NK-92 treated with Interleukin-12 subunit alpha and Interleukin-12 subunit beta, amount 100 ng/mL, for 24 hours (cell line): ENCODE results near the gene P3H3.
A peak's percentile ranks its signal among the peaks of the same experiment; 100 is the strongest.
"Not testable (repeated sequence)": the region's sequence is repeated elsewhere in the genome, so short reads cannot be mapped to it uniquely, and the experiment has no call there.

Experiments
- DNase-seq: peaks from one replicate; lab custom pipeline; 2025; lab: John Stamatoyannopoulos, UW

The P3H3 gene

DNA sequence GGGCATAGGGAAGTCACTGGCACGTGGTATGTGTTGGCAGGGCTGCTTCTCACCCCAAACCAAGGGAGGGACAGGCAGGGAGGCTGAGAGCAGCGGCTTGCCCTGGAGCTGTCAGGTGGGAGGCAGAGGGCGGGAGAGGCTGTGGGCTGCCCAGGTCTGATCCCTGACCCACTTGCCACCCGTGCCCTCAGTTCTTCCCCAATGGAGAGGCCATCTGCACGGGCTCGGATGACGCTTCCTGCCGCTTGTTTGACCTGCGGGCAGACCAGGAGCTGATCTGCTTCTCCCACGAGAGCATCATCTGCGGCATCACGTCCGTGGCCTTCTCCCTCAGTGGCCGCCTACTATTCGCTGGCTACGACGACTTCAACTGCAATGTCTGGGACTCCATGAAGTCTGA, 17.2 kb downstream of the P3H3 start:
- no peak for DNase-seq

DNA sequence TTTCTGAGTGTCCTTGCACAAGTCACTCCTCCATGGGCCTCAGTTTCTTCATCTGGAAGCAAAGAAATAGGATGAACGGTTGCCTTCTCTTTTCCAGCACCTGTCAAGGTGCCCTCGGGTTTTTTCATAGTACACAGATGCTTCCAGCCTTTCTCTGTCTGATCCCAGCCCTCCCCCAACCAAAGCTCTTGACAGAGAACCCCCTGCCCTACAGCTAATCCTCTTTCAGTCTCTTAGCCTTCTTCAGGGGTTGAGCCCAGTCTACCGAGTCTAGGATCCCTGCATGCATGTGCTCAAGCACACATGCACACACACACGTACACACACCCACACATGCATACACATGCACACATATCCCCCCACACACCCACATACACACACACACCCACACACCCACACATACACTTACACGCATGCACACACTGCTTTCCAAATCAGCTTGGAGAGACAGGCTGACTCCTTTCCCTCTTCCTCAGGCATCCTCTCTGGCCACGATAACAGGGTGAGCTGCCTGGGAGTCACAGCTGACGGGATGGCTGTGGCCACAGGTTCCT, 18.2 kb downstream of the P3H3 start:
- no peak for DNase-seq

GRCh38 chr12:6847676-6848075, 19.5 kb downstream of the P3H3 start:
- DNase-seq, result no peak

DNA sequence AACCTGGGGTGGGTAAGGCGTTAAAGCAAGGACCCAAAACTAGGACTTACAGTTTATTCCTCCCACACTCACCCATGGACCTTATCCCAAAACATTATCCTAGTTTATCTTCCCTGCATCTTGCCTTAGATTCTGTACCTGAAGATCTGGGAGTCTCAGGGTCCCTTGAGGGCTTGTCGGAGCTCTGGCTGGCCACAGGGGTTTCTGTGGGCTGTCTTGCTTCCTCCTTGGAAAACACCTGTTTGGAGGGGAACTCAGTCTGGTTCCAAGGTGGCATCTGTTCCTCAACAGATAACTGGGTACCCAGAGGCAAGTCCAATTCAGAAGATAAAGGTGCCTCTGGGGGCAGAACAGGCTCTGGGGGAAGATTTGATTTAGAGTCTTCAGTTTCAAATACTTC, 21.2 kb downstream of the P3H3 start:
- no peak for DNase-seq

- DNase-seq, result no peak
These were observed 21.9 kb downstream of the P3H3 start for GRCh38 chr12:6849976-6850560.

DNA sequence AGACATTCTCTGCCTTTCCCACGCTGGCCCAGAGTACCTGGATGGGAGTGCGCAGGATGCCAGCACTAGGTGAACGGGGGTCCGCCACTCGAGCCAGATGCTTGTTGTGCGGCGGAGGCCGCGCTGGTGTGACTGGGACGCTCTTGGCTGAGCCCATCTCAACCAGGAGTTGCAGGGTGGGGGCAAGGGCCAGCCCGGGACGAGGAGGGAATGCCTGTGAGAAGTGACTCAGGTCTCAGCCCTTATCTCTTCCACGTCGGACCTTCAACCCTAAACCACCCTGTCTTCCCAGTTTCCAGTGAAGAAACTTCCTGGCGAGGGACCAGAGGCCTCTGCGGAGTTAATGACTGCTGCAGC, 22.6 kb downstream of the P3H3 start:
- DNase-seq, result no peak

DNA sequence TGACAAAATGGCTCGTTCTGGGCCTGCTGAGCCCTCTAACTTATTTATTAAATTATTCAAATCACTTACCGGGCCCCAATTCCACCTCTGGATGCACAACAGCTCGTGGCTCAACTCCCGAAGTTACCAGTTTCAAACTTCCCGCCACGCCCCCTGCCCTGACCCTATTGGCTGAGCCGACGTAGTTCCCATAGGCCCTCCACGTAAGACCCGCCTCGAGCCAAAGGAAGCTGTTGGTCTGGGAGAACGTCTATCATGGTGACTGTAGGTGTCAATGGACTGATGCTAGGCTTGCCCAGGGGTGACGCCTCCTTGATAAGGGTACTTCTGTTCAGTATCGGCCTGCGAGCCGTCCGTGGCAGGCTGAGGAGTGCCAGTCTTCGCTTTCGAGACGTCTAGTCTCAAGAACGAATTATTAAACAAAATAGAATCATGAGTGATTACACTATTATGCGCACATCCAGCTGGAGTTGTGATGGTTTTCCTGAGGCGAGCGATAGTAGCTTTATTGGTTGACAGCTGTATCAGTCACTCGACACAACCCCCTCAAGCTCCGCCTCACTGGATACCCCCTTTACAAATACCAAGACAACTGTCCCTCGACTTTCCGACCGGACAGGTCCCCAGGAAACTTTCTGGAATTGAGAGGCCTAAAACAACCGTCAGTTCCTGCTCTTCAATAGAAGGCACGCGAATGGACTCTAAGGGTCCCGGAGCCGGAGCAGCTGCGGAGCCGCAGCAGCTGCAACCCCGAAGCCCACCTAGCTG, 23.1 kb downstream of the P3H3 start, which contains the start of gene CDCA3:
TSS of gene CDCA3 (minus strand) at position 134 of the 768 bp plus-strand sequence. CDS start 334 bp downstream, outside the sequence.
- peak; percentile 78 for DNase-seq

GRCh38 chr12:6851921-6852650, 23.9 kb downstream of the P3H3 start, which contains the start of gene USP5:
Gene USP5 (plus strand): TSS chr12:6852150. CDS start chr12:6852180, 30 bp downstream.
- peak; percentile 93 for DNase-seq

DNA sequence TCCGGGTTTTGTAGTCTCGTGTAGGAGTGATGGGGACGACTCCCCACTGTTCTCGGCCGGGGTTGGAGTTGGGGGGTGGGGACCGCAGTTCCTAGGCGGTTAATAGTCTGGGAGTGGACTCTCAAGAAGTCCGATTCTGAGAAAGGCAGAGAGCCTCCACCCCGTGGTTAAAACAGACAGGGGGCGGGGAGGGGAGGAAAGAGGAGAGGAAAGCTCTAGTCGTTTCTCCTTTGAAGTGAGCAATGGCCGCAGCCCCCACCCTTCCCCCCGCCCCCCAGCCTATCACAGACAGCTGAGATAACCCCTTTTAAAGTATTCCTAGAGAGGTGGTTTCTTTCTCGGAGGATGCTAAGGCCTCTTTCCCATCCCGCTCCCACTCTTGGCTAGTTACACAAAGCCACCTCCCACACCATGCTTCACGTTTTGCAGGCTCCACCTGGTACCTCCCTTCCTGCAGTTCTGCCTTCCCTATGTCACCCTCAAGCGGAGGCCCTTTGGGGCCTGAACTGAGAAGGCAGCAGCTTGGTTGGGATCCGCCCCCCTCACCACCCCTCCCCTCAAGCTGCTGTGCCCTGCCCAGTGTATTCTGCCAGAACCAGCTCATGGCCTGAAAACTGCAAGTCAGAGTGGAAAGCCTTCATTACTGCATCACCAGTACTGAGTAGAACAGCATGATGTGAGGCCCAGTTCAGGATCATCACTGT, 24.6 kb downstream of the P3H3 start:
- DNase-seq, result peak; percentile 13

DNA sequence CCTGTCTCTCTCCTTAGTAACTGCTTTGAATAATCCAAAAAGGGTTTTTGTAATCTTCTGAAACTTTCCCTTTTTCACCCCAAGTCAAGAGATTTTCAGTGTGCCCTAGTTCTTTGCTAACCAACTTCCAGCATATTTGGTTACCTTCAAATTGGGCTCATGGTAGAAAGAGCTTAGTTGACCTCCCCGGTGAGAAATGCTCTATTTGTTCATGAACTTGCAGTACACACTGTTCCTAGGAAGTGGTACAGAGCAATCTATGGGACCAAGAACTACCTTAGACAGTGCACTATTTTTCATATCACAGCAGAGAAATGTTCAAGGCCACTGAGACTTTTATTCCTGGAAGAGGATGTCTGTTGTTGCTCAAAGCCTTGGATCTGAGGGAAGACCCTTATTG, 25.4 kb downstream of the P3H3 start:
- no peak for DNase-seq

DNA sequence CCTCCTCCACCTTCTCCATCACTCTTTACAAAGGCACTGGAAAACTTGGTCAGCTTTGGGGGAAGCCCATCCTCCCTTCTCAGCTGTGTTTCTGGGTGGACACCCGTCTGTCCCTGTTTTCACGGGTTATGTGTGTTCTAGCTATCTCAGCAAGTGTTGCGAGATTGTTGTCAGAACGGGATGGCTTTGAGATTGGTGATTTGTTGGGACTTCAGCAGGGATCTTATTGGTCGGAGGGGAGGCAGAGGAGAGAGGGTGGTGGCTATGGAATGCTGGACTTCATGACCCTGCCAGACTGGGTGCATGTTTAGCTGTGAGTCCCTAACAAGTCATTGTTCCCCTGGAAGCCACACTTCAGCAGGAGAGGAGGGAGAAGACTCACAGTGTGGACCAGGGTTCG, 25.8 kb downstream of the P3H3 start:
- DNase-seq, result no peak

DNA sequence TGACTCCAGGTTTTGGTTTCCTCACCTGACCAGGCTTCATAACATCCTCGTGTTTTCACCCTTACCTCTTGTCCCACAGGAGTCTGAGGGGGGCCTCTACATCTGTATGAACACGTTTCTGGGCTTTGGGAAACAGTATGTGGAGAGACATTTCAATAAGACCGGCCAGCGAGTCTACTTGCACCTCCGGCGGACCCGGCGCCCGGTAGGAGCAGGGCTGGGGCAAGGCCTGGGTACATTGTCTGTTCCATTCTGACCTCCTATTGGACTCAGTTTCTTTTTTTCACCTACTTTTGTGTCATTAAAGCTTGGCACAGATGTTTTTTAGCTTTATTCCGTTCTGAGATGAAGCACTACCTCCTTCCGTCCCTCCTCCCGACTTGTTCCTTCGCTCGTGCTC, 27.1 kb downstream of the P3H3 start:
- DNase-seq, result no peak

- no peak for DNase-seq
These were observed 30.6 kb downstream of the P3H3 start for GRCh38 chr12:6858799-6859198.

GRCh38 chr12:6860116-6860515, 31.9 kb downstream of the P3H3 start:
- no peak for DNase-seq

GRCh38 chr12:6860942-6861341, 32.7 kb downstream of the P3H3 start:
- DNase-seq, result no peak

- DNase-seq, result no peak
These were observed 33.2 kb downstream of the P3H3 start for GRCh38 chr12:6861391-6861790.

DNA sequence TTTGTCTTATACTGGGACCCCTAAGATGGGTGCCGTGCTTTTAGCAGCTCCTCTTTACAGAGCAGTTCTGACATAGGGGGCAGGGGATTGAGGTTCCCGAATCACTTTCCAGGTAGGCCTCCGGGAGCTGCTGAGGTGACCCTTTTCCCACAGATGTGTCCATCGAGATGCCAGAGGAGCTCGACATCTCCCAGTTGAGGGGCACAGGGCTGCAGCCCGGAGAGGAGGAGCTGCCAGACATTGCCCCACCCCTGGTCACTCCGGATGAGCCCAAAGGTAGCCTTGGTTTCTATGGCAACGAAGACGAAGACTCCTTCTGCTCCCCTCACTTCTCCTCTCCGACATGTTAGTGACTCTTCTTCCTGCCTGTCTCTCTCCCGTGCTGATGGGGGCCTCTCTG, 34.8 kb downstream of the P3H3 start:
- DNase-seq, result no peak

DNA sequence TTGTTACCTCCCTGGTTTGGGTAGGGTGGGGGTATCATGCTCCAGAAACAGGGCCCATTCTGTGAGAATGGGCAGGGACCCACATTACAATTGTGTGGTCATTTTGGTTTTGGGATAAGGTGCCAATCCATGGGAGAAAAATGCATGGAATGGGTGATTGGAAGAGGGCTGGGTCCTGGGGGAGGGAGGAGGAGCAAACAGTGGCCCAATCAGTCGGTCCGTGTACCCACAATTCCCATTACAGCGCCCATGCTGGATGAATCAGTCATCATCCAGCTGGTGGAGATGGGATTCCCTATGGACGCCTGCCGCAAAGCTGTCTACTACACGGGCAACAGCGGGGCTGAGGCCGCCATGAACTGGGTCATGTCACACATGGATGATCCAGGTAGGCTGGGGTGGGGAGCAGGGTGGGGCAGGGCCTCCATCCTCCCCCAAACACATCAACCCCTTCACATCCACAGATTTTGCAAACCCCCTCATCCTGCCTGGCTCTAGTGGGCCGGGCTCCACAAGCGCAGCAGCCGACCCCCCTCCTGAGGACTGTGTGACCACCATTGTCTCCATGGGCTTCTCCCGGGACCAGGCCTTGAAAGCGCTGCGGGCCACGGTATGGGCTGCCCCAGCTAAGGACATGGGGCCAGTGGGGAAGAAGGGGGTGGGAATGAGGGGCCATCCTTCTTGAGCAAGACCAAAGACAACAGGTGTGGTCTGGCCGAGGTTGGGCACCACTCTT, 35.5 kb downstream of the P3H3 start:
- no peak for DNase-seq

DNA sequence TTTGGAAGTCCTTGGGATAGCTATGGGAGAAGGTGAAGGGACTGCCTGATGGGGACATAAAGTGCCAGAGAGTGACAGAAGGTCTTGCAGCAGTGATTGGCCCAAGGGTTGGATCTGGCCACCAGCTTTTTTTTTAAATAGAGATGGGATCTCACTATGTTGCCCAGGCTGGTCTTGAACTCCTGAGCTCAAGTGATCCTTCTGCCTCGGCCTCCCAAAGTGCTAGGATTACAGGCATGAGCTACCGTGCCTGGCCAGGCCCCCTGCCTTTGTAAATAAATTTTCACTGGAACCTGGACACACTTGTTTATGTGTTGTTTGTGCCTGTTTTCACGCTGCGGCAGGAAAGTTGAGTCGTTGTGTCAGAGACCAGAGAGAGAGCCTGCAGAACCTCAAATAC, 37.1 kb downstream of the P3H3 start:
- not testable (repeated sequence) for DNase-seq

GRCh38 chr12:6866163-6866919, 38.1 kb downstream of the P3H3 start:
- DNase-seq, result no peak
